ENCODE results near the gene EFCAB11. TPM values are rescaled to one million over a fixed set of nuclear protein-coding genes. Genes with fewer than 3 reads are reported as not detected.

Gene EFCAB11
- total RNA-seq, 2 donors from 2014 or later: 3.1 to 8.9 TPM

DNA sequence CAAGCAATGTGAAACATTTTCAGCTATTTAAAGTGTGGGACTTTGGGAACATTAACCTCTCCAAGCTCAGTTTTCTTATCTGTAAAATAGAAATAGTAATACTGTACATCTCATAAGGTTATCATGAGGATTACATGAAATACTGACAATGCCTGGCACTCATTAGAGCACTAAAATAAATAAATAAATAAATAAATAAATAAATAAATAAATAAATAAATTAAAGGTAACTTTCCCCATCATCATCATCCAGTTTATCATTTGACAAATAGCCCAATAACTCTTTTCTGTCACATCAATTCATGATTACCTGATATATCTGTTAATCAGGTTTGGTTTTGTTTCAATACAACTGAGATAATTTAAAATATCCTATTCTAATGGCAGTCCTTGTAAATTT is 48.5 kb downstream of the EFCAB11 start:
- Histone ChIP-seq H3K27ac (no peak overlapping the region), H3K27me3 (replicated peaks; ENCODE audit: insufficient read depth) (no peaks in the 10 kb centered on the region), H3K36me3 (no peaks in the 10 kb centered on the region), H3K9me3 (no peaks in the 10 kb centered on the region), H3K4me1 (ENCODE audit: control insufficient read depth in 1 of 2, low read depth in 2 of 2) (peaks cover 4 to 22% of the 10 kb centered on the region in 2 donors), H3K4me3 (no peak overlapping the region)
- ATAC-seq (ENCODE audit: insufficient number of reproducible peaks, low FRiP score, low read depth): no peak
- DNase-seq (ENCODE audit: low spot score): no peak
- no peak for TF ChIP-seq CTCF (IDR thresholded peaks at IDR 0.05)

DNA sequence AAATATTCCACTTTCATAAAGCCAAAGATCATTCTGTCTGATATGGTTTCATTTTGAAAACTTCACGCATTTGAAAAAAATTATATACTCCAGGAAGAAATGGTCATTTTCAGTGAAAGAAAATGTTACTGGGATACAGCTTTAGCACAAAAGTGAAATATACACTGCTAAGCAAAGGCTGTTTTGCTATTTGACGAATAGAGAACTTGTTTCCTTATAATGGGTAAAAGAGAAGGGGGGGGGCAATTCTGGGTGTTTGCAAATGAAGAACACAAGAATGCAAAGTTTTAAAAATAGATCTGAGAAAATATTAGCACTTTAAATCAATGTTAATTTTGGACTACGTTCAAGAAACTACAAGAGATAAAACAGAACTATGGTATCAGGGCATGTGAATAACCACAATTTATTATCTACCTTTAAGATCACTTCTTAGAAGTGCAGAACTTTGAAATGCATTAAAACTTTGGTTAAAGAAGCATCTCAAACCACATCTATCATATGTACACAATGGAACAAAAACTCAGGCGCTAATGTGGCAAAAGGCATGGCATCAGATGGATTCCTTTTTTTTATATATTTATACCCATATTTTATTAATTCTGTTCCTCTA is 51.1 kb downstream of the EFCAB11 start:
- no peaks in the 10 kb centered on the region for H3K27me3 ChIP-seq (replicated peaks; ENCODE audit: insufficient read depth)
- no peaks in the 10 kb centered on the region for H3K36me3 ChIP-seq
- TF ChIP-seq CTCF (IDR thresholded peaks at IDR 0.05): no peak
- no peak for DNase-seq (ENCODE audit: low spot score)
- ATAC-seq (ENCODE audit: insufficient number of reproducible peaks, low FRiP score, low read depth): no peak
- H3K4me1 ChIP-seq (ENCODE audit: control insufficient read depth in 1 of 2, low read depth in 2 of 2): peaks cover 0 to 16% of the 10 kb centered on the region in 2 donors
- no peak overlapping the region for H3K27ac ChIP-seq
- peak overlapping the region; percentile 46 for H3K4me3 ChIP-seq
- no peaks in the 10 kb centered on the region for H3K9me3 ChIP-seq

- DNase-seq (ENCODE audit: low spot score) (no peak), ATAC-seq (ENCODE audit: insufficient number of reproducible peaks, low FRiP score, low read depth) (no peak)
- H3K4me3 ChIP-seq: peak overlapping the region; percentile 46
- no peaks in the 10 kb centered on the region for H3K27me3 ChIP-seq (replicated peaks; ENCODE audit: insufficient read depth)
- no peaks in the 10 kb centered on the region for H3K9me3 ChIP-seq
- H3K27ac ChIP-seq: no peak overlapping the region
- TF ChIP-seq CTCF (IDR thresholded peaks at IDR 0.05): no peak
- H3K36me3 ChIP-seq: no peaks in the 10 kb centered on the region
- peaks cover 0 to 16% of the 10 kb centered on the region in 2 donors for H3K4me1 ChIP-seq (ENCODE audit: control insufficient read depth in 1 of 2, low read depth in 2 of 2)
Observed at GRCh38 chr14:89902881-89903280, 51.6 kb downstream of the EFCAB11 start.

DNA sequence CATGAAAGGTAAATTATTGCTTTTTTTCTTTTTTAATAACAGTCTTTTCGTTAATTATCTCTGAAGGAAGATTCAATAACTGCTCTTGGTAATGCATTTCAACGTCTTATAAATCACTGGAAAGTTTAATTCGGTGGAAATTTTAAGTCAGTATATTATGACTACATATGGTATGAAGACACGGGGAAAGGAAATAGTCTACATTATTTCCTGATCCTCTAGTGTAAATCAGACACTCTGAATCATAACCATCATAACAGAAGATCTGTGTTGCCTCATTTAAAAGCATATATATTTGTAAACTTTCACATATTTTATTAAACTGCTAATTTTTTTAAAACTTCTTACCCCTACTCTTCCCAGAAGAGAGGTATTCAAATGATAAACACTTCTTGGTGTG is 53.7 kb downstream of the EFCAB11 start:
- no peak overlapping the region for H3K27ac ChIP-seq
- no peaks in the 10 kb centered on the region for H3K36me3 ChIP-seq
- TF ChIP-seq CTCF (IDR thresholded peaks at IDR 0.05): no peak
- H3K4me1 ChIP-seq (ENCODE audit: control insufficient read depth in 1 of 2, low read depth in 2 of 2): peaks cover 0 to 16% of the 10 kb centered on the region in 2 donors
- H3K27me3 ChIP-seq (replicated peaks; ENCODE audit: insufficient read depth): no peaks in the 10 kb centered on the region
- no peak overlapping the region for H3K4me3 ChIP-seq
- DNase-seq (ENCODE audit: low spot score): no peak
- no peak for ATAC-seq (ENCODE audit: insufficient number of reproducible peaks, low FRiP score, low read depth)
- H3K9me3 ChIP-seq: no peaks in the 10 kb centered on the region

DNA sequence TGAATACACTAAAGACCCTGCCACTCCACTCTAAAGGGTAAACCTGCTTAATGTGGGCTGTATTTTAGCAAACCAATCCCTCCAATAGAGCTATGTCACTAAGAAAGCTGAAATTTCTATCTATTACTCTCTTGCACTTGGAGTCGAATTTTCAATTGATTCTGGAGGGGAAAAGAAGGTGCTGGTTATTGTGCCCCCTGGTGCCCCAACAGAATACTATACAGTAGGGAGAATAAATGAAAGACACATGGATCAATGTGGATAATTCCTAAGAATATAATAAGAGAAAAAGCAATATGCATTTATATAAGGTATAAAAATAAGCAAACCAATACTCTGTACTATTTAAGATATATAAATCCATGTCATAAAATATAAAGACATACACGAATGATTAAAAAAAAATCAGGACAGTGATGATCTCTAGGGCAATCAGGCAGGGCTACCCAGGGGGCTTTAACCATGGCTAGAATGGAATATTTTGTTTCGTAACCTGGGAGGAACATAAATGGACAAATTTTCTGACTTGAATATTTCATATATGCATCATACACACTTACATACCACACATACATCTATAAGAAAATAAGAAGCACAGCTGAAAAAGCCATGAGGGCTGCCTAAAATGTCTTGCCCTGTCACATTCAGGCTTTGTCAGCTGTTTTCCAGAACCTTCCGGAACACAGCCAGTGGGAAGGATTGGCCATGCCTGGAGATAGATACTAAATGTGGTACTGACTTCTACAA is 54.4 kb downstream of the EFCAB11 start:
- ATAC-seq (ENCODE audit: insufficient number of reproducible peaks, low FRiP score, low read depth) (no peak), DNase-seq (ENCODE audit: low spot score) (no peak)
- no peak overlapping the region for H3K4me3 ChIP-seq
- H3K36me3 ChIP-seq: no peaks in the 10 kb centered on the region
- no peaks in the 10 kb centered on the region for H3K27me3 ChIP-seq (replicated peaks; ENCODE audit: insufficient read depth)
- H3K4me1 ChIP-seq (ENCODE audit: control insufficient read depth in 1 of 2, low read depth in 2 of 2): peaks cover 0 to 16% of the 10 kb centered on the region in 2 donors
- no peaks in the 10 kb centered on the region for H3K9me3 ChIP-seq
- no peak overlapping the region for H3K27ac ChIP-seq
- TF ChIP-seq CTCF (IDR thresholded peaks at IDR 0.05): peak; percentile 13

All from thoracic aorta (tissue), 2 donors.